ENCODE data around the gene SMARCC1. TPM values are rescaled to one million over a fixed set of nuclear protein-coding genes. Genes with fewer than 3 reads are reported as not detected.

SMARCC1 gene
- total RNA-seq, 1 donor from 2014 or later: 53.9 TPM

DNA sequence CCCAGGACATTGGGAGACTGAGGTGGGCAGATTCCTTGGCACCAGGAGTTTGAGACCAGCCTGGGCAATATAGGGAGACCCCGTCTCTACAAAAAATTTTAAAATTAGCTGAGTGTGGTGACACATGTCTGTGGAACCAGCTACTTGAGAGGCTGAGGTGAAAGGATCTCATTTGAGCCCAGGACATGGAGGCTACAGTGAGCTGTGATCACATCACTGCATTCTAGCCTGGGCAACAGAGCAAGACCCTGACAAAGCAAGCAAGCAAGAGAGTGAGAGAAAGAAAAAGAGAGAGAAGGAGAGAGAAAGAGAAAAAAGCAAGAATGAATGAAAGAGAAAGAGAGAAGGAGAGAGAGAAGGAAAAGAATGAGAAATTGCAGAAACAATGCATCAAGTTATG lies 150.9 kb downstream of the SMARCC1 start:
- Histone ChIP-seq H3K4me1 (peaks cover 13% of the 10 kb centered on the region), H3K4me3 (no peak overlapping the region), H3K36me3 (peaks cover 93% of the 10 kb centered on the region), H3K27ac (no peak overlapping the region), H3K27me3 (ENCODE audit: low read depth) (no peaks in the 10 kb centered on the region), H3K9me3 (no peaks in the 10 kb centered on the region)
- intact Hi-C loops (cut with DNase I): no loop called here
- DNase-seq: no peak
- ATAC-seq: no peak
- TF ChIP-seq, protein P1, sequence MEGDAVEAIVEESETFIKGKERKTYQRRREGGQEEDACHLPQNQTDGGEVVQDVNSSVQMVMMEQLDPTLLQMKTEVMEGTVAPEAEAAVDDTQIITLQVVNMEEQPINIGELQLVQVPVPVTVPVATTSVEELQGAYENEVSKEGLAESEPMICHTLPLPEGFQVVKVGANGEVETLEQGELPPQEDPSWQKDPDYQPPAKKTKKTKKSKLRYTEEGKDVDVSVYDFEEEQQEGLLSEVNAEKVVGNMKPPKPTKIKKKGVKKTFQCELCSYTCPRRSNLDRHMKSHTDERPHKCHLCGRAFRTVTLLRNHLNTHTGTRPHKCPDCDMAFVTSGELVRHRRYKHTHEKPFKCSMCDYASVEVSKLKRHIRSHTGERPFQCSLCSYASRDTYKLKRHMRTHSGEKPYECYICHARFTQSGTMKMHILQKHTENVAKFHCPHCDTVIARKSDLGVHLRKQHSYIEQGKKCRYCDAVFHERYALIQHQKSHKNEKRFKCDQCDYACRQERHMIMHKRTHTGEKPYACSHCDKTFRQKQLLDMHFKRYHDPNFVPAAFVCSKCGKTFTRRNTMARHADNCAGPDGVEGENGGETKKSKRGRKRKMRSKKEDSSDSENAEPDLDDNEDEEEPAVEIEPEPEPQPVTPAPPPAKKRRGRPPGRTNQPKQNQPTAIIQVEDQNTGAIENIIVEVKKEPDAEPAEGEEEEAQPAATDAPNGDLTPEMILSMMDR (IDR thresholded peaks at IDR 0.05): no peak

DNA sequence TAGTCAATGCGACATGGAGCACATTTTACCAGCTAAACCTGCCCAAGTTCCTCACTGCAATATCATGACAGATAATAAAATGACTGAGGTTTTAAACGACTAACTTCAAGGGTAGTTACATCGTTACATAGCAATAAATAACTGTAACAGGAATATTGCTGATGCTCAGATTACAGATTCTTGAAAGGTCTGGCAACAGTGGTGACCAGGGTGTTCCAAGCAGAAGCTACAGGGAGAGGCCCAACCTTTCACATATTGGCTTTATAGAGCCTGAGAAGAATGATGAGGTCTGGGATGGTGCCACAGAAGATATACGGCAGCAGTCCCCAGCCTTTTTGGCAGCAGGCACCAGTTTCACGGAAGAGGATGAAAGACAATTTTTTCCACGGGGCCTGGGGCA lies 151.9 kb downstream of the SMARCC1 start:
- Histone ChIP-seq H3K27ac (no peak overlapping the region), H3K9me3 (no peaks in the 10 kb centered on the region), H3K27me3 (ENCODE audit: low read depth) (no peaks in the 10 kb centered on the region), H3K4me3 (no peak overlapping the region), H3K36me3 (peaks cover 90% of the 10 kb centered on the region), H3K4me1 (peaks cover 3% of the 10 kb centered on the region)
- ATAC-seq (no peak), DNase-seq (no peak)
- TF ChIP-seq, protein P1 (IDR thresholded peaks at IDR 0.05): no peak
- intact Hi-C loops (cut with DNase I): no loop called here

DNA sequence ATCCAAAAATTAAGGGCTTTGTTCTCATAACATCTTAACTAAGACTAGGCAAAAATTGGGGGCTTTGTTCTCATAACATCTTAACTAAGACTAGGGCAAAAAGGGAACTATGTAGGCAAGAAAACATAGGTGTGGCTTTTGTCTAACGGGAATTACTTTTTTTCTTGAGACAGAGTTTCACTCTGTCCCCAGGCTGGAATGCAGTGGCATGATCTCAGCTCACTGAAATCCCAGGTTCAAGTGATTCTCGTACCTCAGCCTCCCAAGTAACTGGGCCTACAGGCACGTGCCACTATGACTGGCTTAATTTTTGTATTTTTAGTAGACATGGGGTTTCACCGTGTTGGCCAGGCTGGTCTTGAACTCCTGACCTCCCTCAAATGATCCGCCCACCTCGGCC lies 153.3 kb downstream of the SMARCC1 start:
- intact Hi-C loops (cut with DNase I): no loop called here
- H3K4me3 ChIP-seq: no peak overlapping the region
- H3K36me3 ChIP-seq: peaks cover 79% of the 10 kb centered on the region
- ATAC-seq (peak; percentile 64 to 81), DNase-seq (no peak)
- no peaks in the 10 kb centered on the region for H3K4me1 ChIP-seq
- no peak overlapping the region for H3K27ac ChIP-seq
- H3K9me3 ChIP-seq: no peaks in the 10 kb centered on the region
- TF ChIP-seq, protein P1 (IDR thresholded peaks at IDR 0.05): no peak
- no peaks in the 10 kb centered on the region for H3K27me3 ChIP-seq (ENCODE audit: low read depth)

DNA sequence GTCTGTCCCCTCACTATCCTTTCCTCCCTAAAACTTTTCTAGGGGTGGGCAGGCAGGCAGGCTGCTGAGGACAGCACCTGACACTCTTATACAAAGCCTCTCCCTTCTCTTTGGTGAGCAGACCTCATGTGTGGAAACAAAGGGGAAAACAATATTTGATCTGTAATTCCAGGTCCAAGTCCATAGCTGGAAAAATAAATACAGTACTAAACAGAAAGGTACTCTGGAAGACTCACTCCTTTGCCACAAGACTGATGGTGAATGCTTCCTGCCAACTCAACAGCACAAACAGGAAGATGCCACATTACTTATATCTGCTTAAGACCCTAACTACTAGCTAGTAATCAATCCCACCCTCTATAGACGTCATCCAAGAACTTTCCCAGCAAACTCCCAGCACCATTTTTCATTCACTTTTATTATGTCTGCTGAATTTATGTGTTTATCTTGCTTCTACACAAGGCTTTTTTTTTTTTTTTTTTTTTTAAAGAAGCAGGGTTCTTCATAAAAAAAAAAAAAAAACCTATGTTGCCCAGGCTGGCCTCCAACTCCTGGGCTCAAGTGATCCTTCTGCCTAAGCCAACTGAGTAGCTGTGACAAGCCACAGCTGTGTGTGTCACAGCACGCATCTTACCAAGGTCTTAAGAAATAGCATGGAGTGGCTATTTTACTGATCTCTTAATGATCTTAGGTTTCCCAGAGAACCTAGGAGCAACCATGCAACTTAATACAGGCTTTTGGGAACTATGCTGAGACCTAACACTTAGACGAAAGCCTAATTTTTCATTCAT lies 158.8 kb downstream of the SMARCC1 start:
- H3K27me3 ChIP-seq (ENCODE audit: low read depth): no peaks in the 10 kb centered on the region
- H3K4me3 ChIP-seq: no peak overlapping the region
- H3K36me3 ChIP-seq: peaks cover 76% of the 10 kb centered on the region
- H3K27ac ChIP-seq: no peak overlapping the region
- TF ChIP-seq, protein P1 (IDR thresholded peaks at IDR 0.05): no peak
- no peaks in the 10 kb centered on the region for H3K4me1 ChIP-seq
- H3K9me3 ChIP-seq: no peaks in the 10 kb centered on the region
- DNase-seq (no peak), ATAC-seq (no peak)
- intact Hi-C loops (cut with DNase I): no loop called here

DNA sequence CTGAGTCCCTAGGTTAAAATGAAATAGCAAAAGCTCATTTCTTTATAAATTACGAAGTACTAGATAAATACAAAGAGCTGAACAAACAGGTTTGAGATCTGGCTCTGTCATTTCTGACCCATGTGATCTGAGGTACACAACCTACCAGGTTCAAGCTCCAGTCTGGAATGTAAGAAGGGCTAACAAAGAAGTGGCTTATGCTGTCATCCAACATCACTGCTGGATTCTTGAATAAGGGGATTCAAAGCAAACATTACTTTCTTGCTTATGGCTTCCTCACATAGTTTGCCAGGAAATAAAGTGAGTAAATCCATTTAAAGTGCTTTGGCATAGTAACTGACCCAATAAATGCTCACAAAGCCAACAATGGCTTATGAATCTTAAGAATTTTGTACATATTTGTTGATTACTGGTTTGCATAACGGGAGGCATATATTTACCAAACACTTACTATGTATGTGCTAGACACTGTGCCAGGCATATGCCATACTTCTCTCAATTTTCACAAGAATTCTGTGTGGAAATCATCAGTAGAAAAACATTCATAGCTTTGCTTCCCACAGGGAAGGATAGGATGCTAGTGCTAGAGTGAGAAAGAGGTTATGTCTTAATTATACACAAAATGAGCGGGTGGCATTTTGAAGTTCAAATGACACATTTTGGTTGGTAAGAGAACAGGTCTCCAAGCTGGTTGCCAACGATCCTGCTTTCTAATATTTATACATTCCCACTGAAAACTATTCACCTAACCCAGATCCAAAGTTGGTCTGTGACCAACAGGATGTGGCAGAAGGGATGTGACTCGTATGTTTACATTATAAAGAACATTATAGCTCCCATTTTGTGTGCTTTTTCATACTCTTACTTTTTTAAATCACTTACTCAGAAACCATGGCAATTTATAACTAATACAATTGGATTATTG lies 164.3 kb downstream of the SMARCC1 start:
- TF ChIP-seq, protein P1 (IDR thresholded peaks at IDR 0.05): no peak
- H3K4me1 ChIP-seq: no peaks in the 10 kb centered on the region
- intact Hi-C loops (cut with DNase I): no loop called here
- no peak overlapping the region for H3K4me3 ChIP-seq
- DNase-seq (no peak), ATAC-seq (peak in 1 of 2 donors; percentile 55)
- H3K27ac ChIP-seq: no peak overlapping the region
- no peaks in the 10 kb centered on the region for H3K27me3 ChIP-seq (ENCODE audit: low read depth)
- H3K9me3 ChIP-seq: no peaks in the 10 kb centered on the region
- H3K36me3 ChIP-seq: peaks cover 68% of the 10 kb centered on the region

Data from lower lobe of right lung (tissue), 2 donors.